ENCODE data around the gene ADAMTSL1.

- TF ChIP-seq, protein P1, sequence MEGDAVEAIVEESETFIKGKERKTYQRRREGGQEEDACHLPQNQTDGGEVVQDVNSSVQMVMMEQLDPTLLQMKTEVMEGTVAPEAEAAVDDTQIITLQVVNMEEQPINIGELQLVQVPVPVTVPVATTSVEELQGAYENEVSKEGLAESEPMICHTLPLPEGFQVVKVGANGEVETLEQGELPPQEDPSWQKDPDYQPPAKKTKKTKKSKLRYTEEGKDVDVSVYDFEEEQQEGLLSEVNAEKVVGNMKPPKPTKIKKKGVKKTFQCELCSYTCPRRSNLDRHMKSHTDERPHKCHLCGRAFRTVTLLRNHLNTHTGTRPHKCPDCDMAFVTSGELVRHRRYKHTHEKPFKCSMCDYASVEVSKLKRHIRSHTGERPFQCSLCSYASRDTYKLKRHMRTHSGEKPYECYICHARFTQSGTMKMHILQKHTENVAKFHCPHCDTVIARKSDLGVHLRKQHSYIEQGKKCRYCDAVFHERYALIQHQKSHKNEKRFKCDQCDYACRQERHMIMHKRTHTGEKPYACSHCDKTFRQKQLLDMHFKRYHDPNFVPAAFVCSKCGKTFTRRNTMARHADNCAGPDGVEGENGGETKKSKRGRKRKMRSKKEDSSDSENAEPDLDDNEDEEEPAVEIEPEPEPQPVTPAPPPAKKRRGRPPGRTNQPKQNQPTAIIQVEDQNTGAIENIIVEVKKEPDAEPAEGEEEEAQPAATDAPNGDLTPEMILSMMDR (IDR thresholded peaks at IDR 0.05; ENCODE audit: borderline replicate concordance, extremely low read depth, low read length, poor library complexity, severe bottlenecking), result no peak
- TF ChIP-seq EZH2 (IDR thresholded peaks at IDR 0.05; ENCODE audit: borderline replicate concordance, low read depth, low read length, severe bottlenecking), result no peak
Measured at GRCh38 chr9:18493451-18493993, 19.6 kb downstream of the ADAMTSL1 start.

Measured in DND-41 (cell line).